HG03354 (cell line): Measurements from ENCODE around the gene MALL.
A peak's percentile ranks its signal among the peaks of the same experiment; 100 is the strongest.
"Not testable (repeated sequence)": the region's sequence is repeated elsewhere in the genome, so short reads cannot be mapped to it uniquely, and the experiment has no call there.

ENCODE experiments used
- ATAC-seq: cut with Tn5 transposase; IDR thresholded peaks from one replicate; pipeline ENCODE4 v1.9.1; 2021; ENCODE audit warnings: mild to moderate bottlenecking; ENCODE audit not compliant: unreplicated experiment, poor library complexity, severe bottlenecking

The MALL gene

GRCh38 chr2:110121592-110121991, 6.0 kb upstream of the MALL start:
- no peak for ATAC-seq

GRCh38 chr2:110121052-110121334, 5.4 kb upstream of the MALL start:
- ATAC-seq: no peak

GRCh38 chr2:110120171-110121051, 4.8 kb upstream of the MALL start:
- ATAC-seq: no peak

- no peak for ATAC-seq
These were observed 550 bp upstream of the MALL start for GRCh38 chr2:110116033-110116710.

- ATAC-seq: no peak
These were observed 779 bp downstream of the MALL start for GRCh38 chr2:110114831-110115255.

- ATAC-seq: no peak
These were observed 1.5 kb downstream of the MALL start for GRCh38 chr2:110113961-110114591.

- ATAC-seq: not testable (repeated sequence)
These were observed 7.3 kb downstream of the MALL start for GRCh38 chr2:110108291-110108690.

- ATAC-seq: no peak
These were observed 8.2 kb downstream of the MALL start for GRCh38 chr2:110107092-110108079.

- no peak for ATAC-seq
These were observed 9.0 kb downstream of the MALL start for GRCh38 chr2:110106642-110107041.

- ATAC-seq: no peak
These were observed 9.8 kb downstream of the MALL start for GRCh38 chr2:110105608-110106467.

GRCh38 chr2:110105183-110105582, 10.4 kb downstream of the MALL start:
- no peak for ATAC-seq

- no peak for ATAC-seq
These were observed 11.4 kb downstream of the MALL start for GRCh38 chr2:110104025-110104771.

- ATAC-seq: no peak
These were observed 12.3 kb downstream of the MALL start for GRCh38 chr2:110103061-110103961.

GRCh38 chr2:110101901-110102803, 13.5 kb downstream of the MALL start:
- ATAC-seq: peak; percentile 51

GRCh38 chr2:110101280-110101844, 14.3 kb downstream of the MALL start:
- ATAC-seq: no peak

GRCh38 chr2:110100880-110101279, 14.7 kb downstream of the MALL start:
- ATAC-seq: not testable (repeated sequence)
